Measurements from ENCODE around the gene SCD5.

Gene SCD5

GRCh38 chr4:82792912-82793649 lies 5.5 kb downstream of the SCD5 start:
- DNase-seq (ENCODE audit: low read depth in 1 of 2, low spot score in 1 of 2) = no peak
- Histone ChIP-seq H3K4me3 (replicated peaks; ENCODE audit: insufficient read depth, low read length) (no peak overlapping the region), H3K27ac (replicated peaks) (no peak overlapping the region), H3K27me3 (ENCODE audit: insufficient read depth, poor library complexity, severe bottlenecking) (peaks cover 14% of the 10 kb centered on the region)
- TF ChIP-seq GABPA (IDR thresholded peaks at IDR 0.05; ENCODE audit: low read depth) = no peak

GRCh38 chr4:82791179-82791578 lies 7.4 kb downstream of the SCD5 start:
- Histone ChIP-seq H3K27me3 (ENCODE audit: insufficient read depth, poor library complexity, severe bottlenecking) (peaks cover 4% of the 10 kb centered on the region), H3K4me3 (replicated peaks; ENCODE audit: insufficient read depth, low read length) (no peak overlapping the region), H3K27ac (replicated peaks) (no peak overlapping the region)
- no peak for DNase-seq (ENCODE audit: low read depth in 1 of 2, low spot score in 1 of 2)
- no peak for TF ChIP-seq GABPA (IDR thresholded peaks at IDR 0.05; ENCODE audit: low read depth)
- TF ChIP-seq SPI1 (IDR thresholded peaks at IDR 0.05; ENCODE audit: borderline replicate concordance, low read depth) = no peak
- TF ChIP-seq POLR2AphosphoS5 (IDR thresholded peaks at IDR 0.05; ENCODE audit: low read depth) = no peak
- TF ChIP-seq REST (IDR thresholded peaks at IDR 0.05; ENCODE audit: insufficient replicate concordance, low read depth) = no peak
- TF ChIP-seq CTCF (IDR thresholded peaks at IDR 0.05; ENCODE audit: insufficient read depth, low read length) = no peak

- H3K27me3 ChIP-seq (ENCODE audit: insufficient read depth, poor library complexity, severe bottlenecking) = peaks cover 6% of the 10 kb centered on the region
- H3K27ac ChIP-seq (replicated peaks) = no peak overlapping the region
- TF ChIP-seq SPI1 (IDR thresholded peaks at IDR 0.05; ENCODE audit: borderline replicate concordance, low read depth) = no peak
- TF ChIP-seq GABPA (IDR thresholded peaks at IDR 0.05; ENCODE audit: low read depth) = no peak
- TF ChIP-seq CTCF (IDR thresholded peaks at IDR 0.05; ENCODE audit: insufficient read depth, low read length) = no peak
- no peak for TF ChIP-seq REST (IDR thresholded peaks at IDR 0.05; ENCODE audit: insufficient replicate concordance, low read depth)
- TF ChIP-seq POLR2AphosphoS5 (IDR thresholded peaks at IDR 0.05; ENCODE audit: low read depth) = no peak
- H3K4me3 ChIP-seq (replicated peaks; ENCODE audit: insufficient read depth, low read length) = no peak overlapping the region
- no peak for DNase-seq (ENCODE audit: low read depth in 1 of 2, low spot score in 1 of 2)
Measured at GRCh38 chr4:82790060-82790660, 8.4 kb downstream of the SCD5 start.

GRCh38 chr4:82789025-82789776 lies 9.4 kb downstream of the SCD5 start:
- no peak for DNase-seq (ENCODE audit: low read depth in 1 of 2, low spot score in 1 of 2)
- no peak overlapping the region for H3K4me3 ChIP-seq (replicated peaks; ENCODE audit: insufficient read depth, low read length)
- TF ChIP-seq POLR2AphosphoS5 (IDR thresholded peaks at IDR 0.05; ENCODE audit: low read depth) (no peak), SPI1 (IDR thresholded peaks at IDR 0.05; ENCODE audit: borderline replicate concordance, low read depth) (no peak), REST (IDR thresholded peaks at IDR 0.05; ENCODE audit: insufficient replicate concordance, low read depth) (no peak), CTCF (IDR thresholded peaks at IDR 0.05; ENCODE audit: insufficient read depth, low read length) (no peak), GABPA (IDR thresholded peaks at IDR 0.05; ENCODE audit: low read depth) (no peak)
- no peak overlapping the region for H3K27ac ChIP-seq (replicated peaks)
- H3K27me3 ChIP-seq (ENCODE audit: insufficient read depth, poor library complexity, severe bottlenecking) = peaks cover 6% of the 10 kb centered on the region

Measured in HL-60 (cell line).